Measurements from ENCODE around the gene SLC17A9.

DNA sequence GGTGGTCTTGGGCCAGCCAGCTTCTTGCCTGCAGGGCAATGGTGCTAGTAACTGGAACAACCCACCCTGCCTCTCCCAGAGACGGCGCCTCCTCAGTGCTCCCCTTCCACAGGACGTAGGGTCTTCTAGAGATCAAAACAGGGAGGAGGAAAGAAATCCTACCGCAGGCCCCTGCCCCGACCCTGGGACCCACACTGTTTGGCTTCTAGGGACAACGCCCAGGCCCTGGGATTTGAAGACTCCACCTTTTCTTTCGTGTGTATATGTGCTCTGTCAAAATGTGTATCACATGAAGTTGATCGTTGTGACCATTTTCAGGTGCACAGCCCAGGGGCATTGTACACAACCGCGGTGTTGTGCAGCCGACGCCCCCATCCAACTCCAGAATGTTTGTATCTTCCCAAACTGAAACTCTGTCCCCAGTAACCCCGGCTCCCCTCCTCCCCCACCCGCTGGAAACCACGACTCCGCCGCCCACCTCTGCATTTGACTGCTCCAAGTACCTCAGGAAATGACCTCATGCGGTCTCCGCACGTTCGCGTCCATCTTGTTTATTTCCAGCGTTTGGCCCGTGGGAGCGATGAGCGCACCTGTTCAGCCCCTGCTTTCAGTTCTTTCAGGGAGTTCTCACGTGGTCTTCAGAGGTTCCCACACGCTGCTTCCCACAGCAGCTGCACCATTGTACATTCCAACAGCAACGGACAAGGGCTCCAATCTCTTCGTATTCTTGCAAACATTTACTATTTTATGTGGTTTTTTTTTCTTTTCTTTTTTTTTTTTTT lies 57.7 kb downstream of the SLC17A9 start:
- TF ChIP-seq CTCF (IDR thresholded peaks at IDR 0.05) (no peak), POLR2AphosphoS5 (IDR thresholded peaks at IDR 0.05) (no peak)
